Tibial nerve (tissue), 3 donors: ENCODE measurements around the gene MTMR2.

ENCODE experiments used
- CTCF ChIP-seq, 5 experiments: fragments of 200-600 bp in 3 of 5; fragments of 450-650 bp in 2 of 5; sonication (generic) in 3 of 5; IDR thresholded peaks; one replicate each; pipeline ENCODE4 v1.5.1; 2016 to 2019; ENCODE audit warnings: antibody characterized with exemption in 5 of 5, mild to moderate bottlenecking in 3 of 5, moderate library complexity in 2 of 5
- POLR2A ChIP-seq, 2 donors: fragments of 450-650 bp; IDR thresholded peaks; one replicate each; pipeline ENCODE4 v1.6.1; 2017; ENCODE audit warnings: antibody characterized with exemption in 2 of 2, mild to moderate bottlenecking in 2 of 2, moderate library complexity in 2 of 2

GRCh38 chr11:95795627-95796295, 128.1 kb downstream of the MTMR2 start:
- TF ChIP-seq POLR2A (IDR thresholded peaks at IDR 0.05), result no peak
- no peak for TF ChIP-seq CTCF (IDR thresholded peaks at IDR 0.05)
